Measurements from ENCODE around the gene OR6A2.

OR6A2 gene

DNA sequence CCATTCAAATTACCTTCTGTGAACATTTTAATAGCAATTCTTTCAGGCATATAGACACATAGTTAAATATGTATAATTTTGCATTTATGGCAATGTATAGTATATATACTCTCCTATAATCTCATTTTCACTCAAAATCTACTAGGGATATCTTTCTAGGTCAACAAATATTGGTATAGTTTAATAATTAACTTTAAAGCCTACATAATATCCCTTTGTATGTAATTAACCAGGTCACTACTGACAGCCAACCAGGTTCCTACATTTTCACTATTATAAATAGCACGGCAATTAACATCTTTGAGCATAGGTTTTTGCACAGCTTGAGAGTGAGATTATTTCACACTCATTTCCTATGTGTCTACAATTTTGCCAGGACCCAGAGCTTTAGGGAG is 43.5 kb downstream of the OR6A2 start:
- DNase-seq (ENCODE audit: low read depth) = no peak

DNA sequence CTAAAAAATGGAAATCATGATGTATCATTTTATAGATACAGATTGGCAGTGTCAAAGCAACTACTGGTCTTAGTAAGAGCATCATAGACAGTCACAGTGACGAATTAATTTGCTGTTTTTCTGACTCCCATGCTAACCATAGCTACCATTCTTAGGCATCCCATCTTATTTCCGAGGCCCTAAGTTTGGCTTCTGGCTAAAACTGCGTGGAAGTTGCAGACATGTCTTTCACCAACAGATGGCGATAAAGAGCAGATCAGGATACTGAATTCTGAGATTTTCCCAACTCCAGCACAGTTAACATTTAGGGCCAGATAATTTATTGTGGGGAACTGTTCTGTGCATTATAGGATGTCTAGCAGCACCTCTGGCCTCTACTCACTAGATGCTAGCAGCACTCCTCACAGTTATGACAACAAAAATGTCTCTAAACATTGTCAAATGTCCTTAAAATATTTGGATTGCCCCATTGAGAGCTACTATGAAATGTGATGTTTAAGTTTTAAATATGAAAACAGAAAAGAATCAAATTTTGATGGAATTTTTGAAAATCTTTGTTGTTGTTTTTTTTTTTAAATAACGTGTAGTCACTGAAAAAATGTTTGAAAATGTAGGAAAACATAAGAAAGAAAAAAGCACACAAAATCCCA is 44.1 kb downstream of the OR6A2 start:
- no peak for DNase-seq (ENCODE audit: low read depth)

DNA sequence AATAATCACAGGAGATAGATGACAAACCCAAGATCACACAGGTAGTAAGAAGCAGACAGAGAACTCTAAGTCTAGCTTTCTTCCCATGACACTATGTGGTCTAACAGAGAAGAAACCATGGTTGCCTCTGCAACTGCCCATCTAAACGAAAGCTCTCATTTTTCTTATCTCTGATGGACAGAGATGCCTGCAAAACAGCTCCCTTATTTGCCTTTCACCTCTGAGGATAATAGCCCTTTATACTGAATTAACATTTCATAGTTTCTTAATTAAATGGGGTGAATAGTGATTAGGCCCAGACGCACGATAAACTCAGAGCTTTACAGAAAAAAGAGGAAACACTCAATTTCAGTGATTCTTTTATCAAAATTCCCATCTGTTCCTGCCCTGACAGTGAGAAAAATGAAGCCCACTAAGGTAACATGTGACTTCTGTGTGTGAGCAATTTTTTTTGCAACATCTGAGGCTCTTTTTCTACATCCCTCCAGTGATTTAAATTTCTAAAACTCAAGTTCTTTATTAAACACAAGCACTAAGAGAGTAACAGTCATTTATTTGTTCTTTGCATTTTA is 52.3 kb downstream of the OR6A2 start:
- no peak for DNase-seq (ENCODE audit: low read depth)

DNA sequence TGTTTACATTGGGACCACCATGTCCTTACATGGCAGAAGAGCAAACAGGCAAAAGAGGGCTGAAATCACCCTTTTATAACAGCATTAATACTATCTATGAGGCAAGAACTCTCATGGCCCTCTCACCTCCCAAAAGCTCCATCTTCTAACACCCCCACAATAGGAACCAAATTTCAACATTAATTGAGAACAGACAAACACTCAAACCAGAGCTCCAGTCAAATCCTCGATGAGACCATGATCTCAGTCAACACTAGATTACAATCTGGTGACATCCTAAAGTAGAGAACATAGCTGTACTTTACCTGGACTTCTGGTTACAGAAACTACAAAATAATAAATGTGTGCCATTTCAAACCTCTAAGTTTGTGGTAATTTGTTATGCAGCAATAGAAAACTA is 52.9 kb downstream of the OR6A2 start:
- no peak for DNase-seq (ENCODE audit: low read depth)

DNA sequence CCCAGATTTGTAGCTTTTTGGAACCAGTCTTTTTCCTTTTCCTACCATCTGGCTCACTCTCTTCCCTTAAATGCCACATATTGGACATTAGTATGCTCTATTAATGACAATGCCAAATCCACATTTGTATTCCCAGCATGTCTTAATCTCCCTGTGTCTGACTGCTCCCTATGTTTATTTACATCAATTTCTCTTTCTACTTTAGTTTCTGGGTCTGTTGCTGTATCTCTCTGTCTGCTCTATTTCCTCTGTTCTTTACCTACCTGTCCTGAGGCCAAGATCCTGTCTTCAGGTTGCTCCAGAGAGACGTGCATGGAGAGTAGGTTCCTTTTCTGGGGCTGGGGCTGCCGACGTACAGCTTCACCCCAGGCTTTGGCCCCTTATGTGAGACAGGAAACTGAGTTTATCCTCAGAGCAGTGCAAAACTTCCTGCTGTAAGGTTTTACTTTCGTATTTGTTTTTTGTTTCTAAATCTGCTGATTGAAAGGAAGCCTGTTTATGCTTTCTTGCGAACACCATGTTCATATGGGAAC is 53.3 kb downstream of the OR6A2 start:
- DNase-seq (ENCODE audit: low read depth) = peak; percentile 15

DNA sequence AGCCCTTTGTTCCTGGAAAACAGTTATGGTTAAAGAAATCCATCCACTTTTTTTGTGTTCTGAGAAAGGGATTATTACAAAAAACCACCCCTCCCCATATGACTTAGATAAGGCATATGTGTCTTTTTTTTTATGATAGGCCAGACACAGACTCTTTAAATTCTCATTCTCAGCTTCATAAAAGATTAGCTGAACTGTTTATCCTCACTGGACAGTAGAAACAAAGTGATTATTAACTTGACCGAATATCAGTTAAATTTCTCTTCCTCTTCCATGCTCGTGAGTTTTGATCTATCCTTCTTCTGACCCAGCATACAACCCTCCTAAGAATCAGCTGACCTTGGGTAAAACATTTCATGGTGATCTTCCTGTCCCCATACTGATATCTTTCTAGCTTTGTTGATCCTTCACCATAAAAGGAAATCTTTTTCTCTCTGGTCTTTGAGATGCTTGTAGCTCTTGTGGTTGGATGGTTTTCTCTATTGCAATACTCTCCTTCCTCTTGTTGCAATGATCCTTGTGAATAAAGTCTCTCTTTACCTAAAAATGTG is 53.9 kb downstream of the OR6A2 start:
- DNase-seq (ENCODE audit: low read depth) = no peak

DNA sequence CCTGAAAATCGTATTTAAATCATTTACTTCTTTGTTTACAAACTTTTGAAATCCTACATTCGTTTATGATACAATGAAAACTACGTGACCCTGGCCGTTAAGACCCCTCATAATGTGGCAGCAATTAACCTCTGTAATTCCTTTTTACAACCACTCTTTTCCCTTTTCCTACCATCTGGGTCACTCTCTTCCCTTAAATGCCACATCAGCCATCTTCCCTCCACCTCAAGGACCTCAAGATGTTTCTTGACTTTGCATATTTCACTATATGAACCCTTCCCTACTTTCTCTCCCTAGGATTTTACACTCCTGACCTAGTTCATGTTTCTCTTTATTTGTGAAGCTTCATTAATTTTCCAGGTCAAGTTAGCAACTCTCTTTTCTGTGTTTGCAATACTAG is 54.5 kb downstream of the OR6A2 start:
- no peak for DNase-seq (ENCODE audit: low read depth)

DNA sequence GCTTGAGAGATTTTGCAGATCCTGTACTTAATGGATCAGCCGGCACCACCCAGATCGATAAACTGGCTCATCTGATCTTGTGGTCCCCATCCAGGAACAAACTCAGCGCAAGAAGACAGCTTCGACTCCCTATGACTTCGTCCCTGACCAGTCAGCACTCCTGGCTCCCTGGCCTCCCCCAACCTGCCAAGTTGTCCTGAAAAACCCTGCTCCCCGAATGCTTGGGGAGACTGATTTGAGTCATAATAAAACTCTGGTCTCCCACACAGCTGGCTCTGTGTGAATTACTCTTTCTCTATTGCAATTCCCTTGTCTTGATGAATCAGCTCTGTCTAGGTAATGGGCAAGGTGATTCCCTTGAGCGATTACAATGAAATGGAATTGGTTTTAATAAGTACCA is 57.2 kb downstream of the OR6A2 start:
- no peak for DNase-seq (ENCODE audit: low read depth)
